Cardiac muscle cell (in vitro differentiated cells and primary cell): ENCODE results near the gene TMX4. TPM values are rescaled to one million over a fixed set of nuclear protein-coding genes. Genes with fewer than 3 reads are reported as not detected.

ENCODE experiments used
- DNase-seq, 2 donors: peaks; one replicate each; pipeline versions ENCODE4 v3.0.0 to v3.0.0-alpha.2; 2010 to 2017; ENCODE audit warnings: low read depth in 1 of 2, low spot score in 1 of 2
- H3K27ac ChIP-seq: fragments of 200-600 bp; sonication (generic); 2 replicates; pipeline ENCODE4 v1.5.1; 2016
- H3K27me3 ChIP-seq: fragments of 200-600 bp; sonication (generic); 2 replicates; pipeline ENCODE4 v1.6.0; 2016; ENCODE audit warnings: control low read depth
- H3K36me3 ChIP-seq: fragments of 200-600 bp; sonication (generic); 2 replicates; pipeline ENCODE4 v1.5.1; 2016; ENCODE audit warnings: control low read depth
- H3K4me1 ChIP-seq: fragments of 200-600 bp; sonication (generic); 2 replicates; pipeline ENCODE4 v1.8.1; 2017; ENCODE audit warnings: low read depth, mild to moderate bottlenecking, mixed run types
- H3K4me3 ChIP-seq: fragments of 200-600 bp; sonication (generic); 2 replicates; pipeline ENCODE4 v1.5.1; 2016; ENCODE audit warnings: mild to moderate bottlenecking
- H3K9me3 ChIP-seq: fragments of 200-600 bp; sonication (generic); 2 replicates; pipeline ENCODE4 v1.5.1; 2017; ENCODE audit warnings: low read depth, mild to moderate bottlenecking, control low read depth
- CTCF ChIP-seq: IDR thresholded peaks from 2 replicates; pipeline ENCODE4 v1.5.1; 2012; ENCODE audit warnings: low read depth, mild to moderate bottlenecking, low read length
- polyA plus RNA-seq: library from polyadenylated mRNA; unstranded; fragments of >200 nt; fragmentation: Nextera tagmentation; extraction: Ambion mirVana; gene quantifications from 2 replicates; pipeline ENCODE4 v1.2.1, GENCODE V29; 2016
- total RNA-seq: library from RNA; depleted of rRNA; stranded (reverse); fragments of >200 nt; gene quantifications from 2 replicates; pipeline ENCODE4 v1.2.3, GENCODE V29; 2016

The TMX4 gene
- total and polyA plus RNA-seq, 2 experiments from 2014 or later = 34.8 to 42.2 TPM

- no peak overlapping the region for H3K4me3 ChIP-seq
- no peaks in the 10 kb centered on the region for H3K27me3 ChIP-seq
- no peaks in the 10 kb centered on the region for H3K9me3 ChIP-seq
- TF ChIP-seq CTCF = no peak
- DNase-seq = no peak
- H3K4me1 ChIP-seq = no peaks in the 10 kb centered on the region
- no peak overlapping the region for H3K27ac ChIP-seq
- H3K36me3 ChIP-seq = no peaks in the 10 kb centered on the region
These were observed 89.2 kb downstream of the TMX4 start for GRCh38 chr20:7930343-7930742.

Other genes starting within 250 kb of the TMX4 start
- gene HAO1, start 79.3 kb downstream of the TMX4 start, total RNA-seq = not detected in 2 replicates
- not detected in 2 replicates for gene HAO1, start 79.3 kb downstream of the TMX4 start, polyA plus RNA-seq
- 9.0 and 17.6 TPM in 2 replicates for gene PLCB1, start 112.5 kb upstream of the TMX4 start, total RNA-seq
- 8.0 and 13.1 TPM in 2 replicates for gene PLCB1, start 112.5 kb upstream of the TMX4 start, polyA plus RNA-seq